ENCODE measurements around the gene GPBP1L1. TPM values are rescaled to one million over a fixed set of nuclear protein-coding genes. Genes with fewer than 3 reads are reported as not detected.

GPBP1L1 gene
- total RNA-seq, 2 donors from 2014 or later, result 117 to 124 TPM

DNA sequence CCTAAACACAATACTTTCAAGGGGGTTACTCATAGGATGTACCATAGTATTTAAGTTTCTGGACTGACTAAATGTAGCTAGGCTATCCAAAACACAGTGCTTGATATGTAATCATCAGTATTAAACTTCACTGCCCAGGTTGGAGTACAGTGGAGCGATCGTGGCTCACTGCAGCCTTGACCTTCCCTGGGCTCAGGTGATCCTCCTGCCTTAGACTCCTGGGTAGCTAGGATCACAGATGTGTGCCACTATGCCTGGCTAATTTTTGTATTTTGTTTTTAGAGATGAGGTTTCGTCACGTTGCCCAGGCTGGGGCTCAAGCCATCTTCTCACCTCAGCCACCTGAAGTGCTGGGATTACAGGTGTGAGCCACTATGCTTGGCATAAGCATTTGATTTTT is 91.9 kb downstream of the GPBP1L1 start:
- Histone ChIP-seq H3K9me3 (ENCODE audit: control insufficient read depth, low read length) (no peaks in the 10 kb centered on the region), H3K27ac (ENCODE audit: low read depth, low read length) (no peak overlapping the region), H3K9ac (ENCODE audit: extremely low read depth, low read length, poor library complexity, severe bottlenecking) (no peak overlapping the region), H3K4me1 (ENCODE audit: control insufficient read depth, insufficient read depth, low read length) (no peaks in the 10 kb centered on the region), H3K36me3 (ENCODE audit: control insufficient read depth, insufficient read depth, low read length) (peaks cover 90% of the 10 kb centered on the region), H3K27me3 (ENCODE audit: control insufficient read depth, insufficient read depth, low read length, poor library complexity, severe bottlenecking) (no peaks in the 10 kb centered on the region), H3K4me3 (ENCODE audit: low read length) (no peak overlapping the region)
- Mint-ChIP-seq H3K9me3 (no peaks in the 10 kb centered on the region), H3K27ac (no peak overlapping the region), H3K36me3 (ENCODE audit: low read depth) (peaks cover 66% of the 10 kb centered on the region), H3K4me3 (no peak overlapping the region), H3K27me3 (ENCODE audit: insufficient read depth) (no peaks in the 10 kb centered on the region), H3K4me1 (peaks cover 5% of the 10 kb centered on the region)
- DNase-seq, result no peak
- WGBS, 2 experiments (ENCODE audit: insufficient coverage in 1 of 2, insufficient read length in 1 of 2), result 98 to 100% methylated on average over 2 to 4 of the region's 4 CpGs
- TF ChIP-seq CTCF (conservative IDR thresholded peaks at IDR 0.05), result no peak

DNA sequence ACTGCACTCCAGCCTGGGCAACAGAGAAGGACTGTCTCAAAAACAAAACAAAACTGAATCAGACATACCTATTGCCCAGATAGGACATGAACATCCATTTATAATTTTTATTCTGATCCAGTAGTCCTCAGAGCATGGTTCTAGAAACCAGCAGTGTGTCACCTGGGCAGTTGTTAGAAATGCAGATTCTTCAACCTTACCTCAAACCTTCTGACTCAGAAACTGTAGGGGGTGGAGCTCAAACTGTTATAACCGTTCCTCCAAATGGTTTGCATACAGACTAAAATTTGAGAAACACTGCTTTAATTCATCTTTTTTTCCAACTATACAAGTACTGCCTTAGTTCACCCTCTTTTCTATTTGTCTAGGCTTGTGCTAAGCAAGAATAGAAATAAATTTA is 96.5 kb downstream of the GPBP1L1 start:
- Histone ChIP-seq H3K36me3 (ENCODE audit: control insufficient read depth, insufficient read depth, low read length) (peaks cover 69% of the 10 kb centered on the region), H3K27ac (ENCODE audit: low read depth, low read length) (no peak overlapping the region), H3K4me3 (ENCODE audit: low read length) (no peak overlapping the region), H3K9me3 (ENCODE audit: control insufficient read depth, low read length) (no peaks in the 10 kb centered on the region), H3K9ac (ENCODE audit: extremely low read depth, low read length, poor library complexity, severe bottlenecking) (no peak overlapping the region), H3K27me3 (ENCODE audit: control insufficient read depth, insufficient read depth, low read length, poor library complexity, severe bottlenecking) (no peaks in the 10 kb centered on the region), H3K4me1 (ENCODE audit: control insufficient read depth, insufficient read depth, low read length) (no peaks in the 10 kb centered on the region)
- 94 to 100% methylated on average over 1 of the region's 1 CpG for WGBS, 2 experiments (ENCODE audit: insufficient coverage in 1 of 2, insufficient read length in 1 of 2)
- Mint-ChIP-seq H3K27me3 (ENCODE audit: insufficient read depth) (no peaks in the 10 kb centered on the region), H3K4me1 (peaks cover 12% of the 10 kb centered on the region), H3K9me3 (no peaks in the 10 kb centered on the region), H3K27ac (no peak overlapping the region), H3K4me3 (no peak overlapping the region), H3K36me3 (ENCODE audit: low read depth) (peaks cover 52% of the 10 kb centered on the region)
- DNase-seq, result no peak
- no peak for TF ChIP-seq CTCF (conservative IDR thresholded peaks at IDR 0.05)

GRCh38 chr1:45586769-45587168 is 99.6 kb downstream of the GPBP1L1 start:
- DNase-seq, result no peak
- Histone ChIP-seq H3K9me3 (ENCODE audit: control insufficient read depth, low read length) (no peaks in the 10 kb centered on the region), H3K27me3 (ENCODE audit: control insufficient read depth, insufficient read depth, low read length, poor library complexity, severe bottlenecking) (no peaks in the 10 kb centered on the region), H3K4me3 (ENCODE audit: low read length) (peak overlapping the region; percentile 89), H3K4me1 (ENCODE audit: control insufficient read depth, insufficient read depth, low read length) (no peaks in the 10 kb centered on the region), H3K9ac (ENCODE audit: extremely low read depth, low read length, poor library complexity, severe bottlenecking) (no peak overlapping the region), H3K27ac (ENCODE audit: low read depth, low read length) (no peak overlapping the region), H3K36me3 (ENCODE audit: control insufficient read depth, insufficient read depth, low read length) (peaks cover 40% of the 10 kb centered on the region)
- Mint-ChIP-seq H3K4me3 (peak overlapping the region; percentile 99), H3K27me3 (ENCODE audit: insufficient read depth) (no peaks in the 10 kb centered on the region), H3K4me1 (peaks cover 12% of the 10 kb centered on the region), H3K27ac (peak overlapping the region; percentile 30), H3K36me3 (ENCODE audit: low read depth) (peaks cover 27% of the 10 kb centered on the region), H3K9me3 (no peaks in the 10 kb centered on the region)
- WGBS, 2 experiments (ENCODE audit: insufficient coverage in 1 of 2, insufficient read length in 1 of 2), result 88 to 96% methylated on average over 2 to 3 of the region's 4 CpGs
- TF ChIP-seq CTCF (conservative IDR thresholded peaks at IDR 0.05), result no peak
